IPS-11a (cell line): ENCODE data around the gene DACT1.

Experiments
- H3K4me3 ChIP-seq: one replicate; pipeline ENCODE4 v1.5.1; 2013; ENCODE audit warnings: low read depth, low read length, control low read depth

The DACT1 gene

DNA sequence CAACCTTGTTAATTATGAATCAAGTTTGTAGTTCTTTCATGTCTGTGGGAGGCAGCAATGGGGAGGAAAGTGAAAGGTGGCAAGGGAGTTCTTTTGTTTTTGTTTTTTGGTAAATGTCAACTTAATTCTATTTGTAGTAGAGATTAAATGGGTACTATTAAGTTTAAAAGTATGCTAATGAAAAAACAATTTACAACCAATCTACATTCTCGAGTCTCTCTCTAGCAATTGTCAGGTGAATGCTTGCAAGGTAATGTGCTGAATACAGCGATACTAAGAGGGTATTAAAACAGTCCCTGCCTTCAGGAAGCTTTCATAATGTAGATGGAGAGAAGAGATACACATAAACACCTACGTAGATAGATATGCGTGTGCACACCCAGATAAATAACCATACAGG is 1.6 kb upstream of the DACT1 start:
- H3K4me3 ChIP-seq = no peak overlapping the region

DNA sequence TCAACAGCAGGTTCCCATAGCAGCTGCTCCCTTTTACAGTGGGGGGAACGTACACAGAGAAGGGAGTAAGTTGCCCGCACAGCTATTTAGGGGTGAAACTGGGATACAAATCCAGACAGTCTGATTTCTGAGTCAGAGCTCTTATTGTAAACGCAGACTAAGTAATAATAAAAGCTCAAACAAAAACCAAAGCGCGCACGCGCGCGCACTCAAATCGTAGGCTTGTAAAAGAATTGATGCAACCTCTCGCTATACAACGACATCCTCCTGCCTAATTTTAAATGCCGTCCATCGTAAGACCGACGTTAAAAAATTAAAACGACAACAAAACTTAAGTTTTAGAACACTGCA is 747 bp upstream of the DACT1 start:
- H3K4me3 ChIP-seq = peak overlapping the region; percentile 60

DNA sequence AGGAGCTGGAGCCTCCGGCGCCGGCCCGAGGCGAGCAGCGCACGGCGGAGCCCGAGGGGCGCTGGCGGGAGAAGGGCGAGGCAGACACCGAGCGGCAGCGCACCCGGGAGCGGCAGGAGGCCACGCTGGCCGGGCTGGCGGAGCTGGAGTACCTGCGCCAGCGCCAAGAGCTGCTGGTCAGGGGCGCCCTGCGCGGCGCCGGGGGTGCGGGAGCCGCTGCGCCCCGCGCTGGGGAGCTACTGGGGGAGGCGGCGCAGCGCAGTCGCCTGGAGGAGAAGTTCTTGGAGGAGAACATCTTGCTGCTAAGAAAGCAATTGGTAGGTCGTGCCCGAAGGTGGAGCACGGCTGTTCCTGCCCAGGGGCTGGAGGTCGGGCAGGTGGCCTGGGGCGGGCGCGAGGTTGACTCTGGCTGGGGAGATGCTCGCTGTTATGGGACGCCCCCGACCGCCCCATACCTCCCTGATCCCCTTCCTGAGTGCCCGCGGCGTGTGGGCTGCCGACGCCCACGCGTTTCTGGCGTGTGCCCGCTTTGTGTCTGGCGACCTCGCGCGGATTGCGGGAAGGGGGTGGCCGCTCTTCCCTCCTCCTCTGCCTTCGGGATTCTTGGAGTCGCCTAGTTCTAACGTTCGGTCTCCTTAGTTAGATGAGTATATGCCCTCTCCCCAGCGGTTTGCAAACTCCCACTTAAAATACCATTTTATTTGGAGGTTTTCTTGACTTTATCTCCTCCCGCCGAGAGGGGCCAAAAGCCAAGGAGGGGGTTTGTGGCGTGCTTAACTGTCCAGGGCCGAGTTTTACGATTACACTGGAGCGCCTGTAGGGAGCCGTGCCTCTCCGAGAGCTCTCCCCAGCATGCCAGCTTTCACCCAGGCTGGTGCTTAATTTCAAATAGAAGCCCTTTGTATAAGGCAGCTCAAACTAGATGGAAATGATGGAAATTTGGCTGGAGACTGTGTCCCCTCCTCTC is 752 bp downstream of the DACT1 start:
- peak overlapping the region; percentile 72 for H3K4me3 ChIP-seq

- peak overlapping the region; percentile 72 for H3K4me3 ChIP-seq
These were observed 1.4 kb downstream of the DACT1 start for GRCh38 chr14:58639198-58639565.

- peak overlapping the region; percentile 29 for H3K4me3 ChIP-seq
These were observed 2.2 kb downstream of the DACT1 start for GRCh38 chr14:58639842-58640484.

- H3K4me3 ChIP-seq = no peak overlapping the region
These were observed 3.2 kb downstream of the DACT1 start for GRCh38 chr14:58640959-58641358.

- no peak overlapping the region for H3K4me3 ChIP-seq
These were observed 3.7 kb downstream of the DACT1 start for GRCh38 chr14:58641509-58641908.

- no peak overlapping the region for H3K4me3 ChIP-seq
These were observed 5.6 kb downstream of the DACT1 start for GRCh38 chr14:58643366-58643765.

GRCh38 chr14:58645641-58646040 is 7.9 kb downstream of the DACT1 start:
- H3K4me3 ChIP-seq = no peak overlapping the region

DNA sequence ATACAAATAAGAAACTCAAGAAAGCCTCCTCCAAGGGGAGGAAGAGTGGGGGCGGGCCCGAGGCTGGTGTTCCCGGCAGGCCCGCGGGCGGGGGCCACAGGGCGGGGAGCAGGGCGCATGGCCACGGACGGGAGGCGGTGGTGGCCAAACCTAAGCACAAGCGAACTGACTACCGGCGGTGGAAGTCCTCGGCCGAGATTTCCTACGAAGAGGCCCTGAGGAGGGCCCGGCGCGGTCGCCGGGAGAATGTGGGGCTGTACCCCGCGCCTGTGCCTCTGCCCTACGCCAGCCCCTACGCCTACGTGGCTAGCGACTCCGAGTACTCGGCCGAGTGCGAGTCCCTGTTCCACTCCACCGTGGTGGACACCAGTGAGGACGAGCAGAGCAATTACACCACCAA is 8.7 kb downstream of the DACT1 start:
- no peak overlapping the region for H3K4me3 ChIP-seq

GRCh38 chr14:58647777-58648176 is 10.0 kb downstream of the DACT1 start:
- H3K4me3 ChIP-seq = no peak overlapping the region

GRCh38 chr14:58650857-58651256 is 13.1 kb downstream of the DACT1 start:
- no peak overlapping the region for H3K4me3 ChIP-seq

GRCh38 chr14:58656671-58657411 is 19.1 kb downstream of the DACT1 start:
- no peak overlapping the region for H3K4me3 ChIP-seq

GRCh38 chr14:58659061-58659460 is 21.3 kb downstream of the DACT1 start:
- no peak overlapping the region for H3K4me3 ChIP-seq

DNA sequence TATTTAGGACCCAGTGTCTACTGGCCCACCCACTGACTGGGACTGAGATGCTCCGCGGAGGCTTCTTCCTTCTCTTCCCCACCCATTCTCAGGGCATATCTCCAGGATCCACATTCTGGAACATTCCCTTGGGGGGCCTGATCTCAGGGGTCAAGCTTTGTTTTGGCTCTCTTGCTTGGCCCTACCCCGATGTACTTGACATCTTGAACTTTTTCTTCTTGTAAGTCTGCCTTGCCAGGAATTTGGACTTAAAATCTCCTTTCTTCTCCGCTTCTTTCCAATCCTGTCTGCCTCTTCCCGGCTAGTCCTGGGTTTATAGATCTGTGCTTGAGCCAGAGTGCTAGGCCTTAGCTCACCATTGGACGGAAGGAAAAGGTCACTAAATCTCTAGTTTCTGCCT is 22.1 kb downstream of the DACT1 start:
- no peak overlapping the region for H3K4me3 ChIP-seq

- no peak overlapping the region for H3K4me3 ChIP-seq
These were observed 22.6 kb downstream of the DACT1 start for GRCh38 chr14:58660407-58660806.

DNA sequence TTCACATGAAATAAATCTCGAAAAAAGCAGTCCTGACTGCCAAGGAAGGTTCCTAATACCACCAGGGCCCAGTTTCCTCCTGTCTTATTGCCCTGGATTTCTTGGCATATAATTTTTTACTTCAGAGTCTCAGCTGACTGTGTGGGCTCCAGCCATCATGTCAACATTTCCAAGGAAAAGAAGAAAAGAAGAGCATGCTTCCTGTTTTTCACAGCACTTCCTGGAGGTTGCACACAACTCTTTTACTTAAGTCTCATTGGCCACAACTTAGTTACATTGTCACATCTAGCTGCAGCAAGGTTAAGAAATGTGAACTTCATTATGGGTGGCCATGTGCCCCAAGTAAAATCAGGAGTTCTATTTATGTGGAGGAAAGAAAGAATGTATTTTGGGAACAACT is 24.3 kb downstream of the DACT1 start:
- no peak overlapping the region for H3K4me3 ChIP-seq

DNA sequence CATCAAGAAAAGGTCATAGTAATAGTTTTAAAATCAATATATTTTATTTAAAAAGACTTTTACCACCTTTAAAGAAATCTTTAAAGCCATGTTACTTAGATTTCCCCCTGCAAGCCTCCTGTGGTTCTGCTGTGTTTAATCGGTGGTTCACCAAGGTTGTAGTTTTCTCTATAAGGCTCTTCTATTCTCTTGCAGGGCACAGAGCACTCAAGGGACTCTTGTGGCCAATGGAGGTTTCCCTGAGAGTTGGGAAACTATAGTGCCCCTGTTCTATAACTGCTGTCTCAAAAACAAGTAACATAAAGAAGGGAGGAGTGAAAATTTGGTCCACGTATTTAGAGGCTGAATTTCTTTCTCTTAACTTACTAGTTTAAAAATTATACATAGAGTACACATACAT is 25.0 kb downstream of the DACT1 start:
- H3K4me3 ChIP-seq = no peak overlapping the region

- no peak overlapping the region for H3K4me3 ChIP-seq
These were observed 25.8 kb downstream of the DACT1 start for GRCh38 chr14:58663494-58664111.

GRCh38 chr14:58665773-58666500 is 28.2 kb downstream of the DACT1 start:
- no peak overlapping the region for H3K4me3 ChIP-seq

GRCh38 chr14:58666737-58667136 is 29.0 kb downstream of the DACT1 start:
- H3K4me3 ChIP-seq = no peak overlapping the region
